ENCODE measurements around the gene CNOT8.

DNA sequence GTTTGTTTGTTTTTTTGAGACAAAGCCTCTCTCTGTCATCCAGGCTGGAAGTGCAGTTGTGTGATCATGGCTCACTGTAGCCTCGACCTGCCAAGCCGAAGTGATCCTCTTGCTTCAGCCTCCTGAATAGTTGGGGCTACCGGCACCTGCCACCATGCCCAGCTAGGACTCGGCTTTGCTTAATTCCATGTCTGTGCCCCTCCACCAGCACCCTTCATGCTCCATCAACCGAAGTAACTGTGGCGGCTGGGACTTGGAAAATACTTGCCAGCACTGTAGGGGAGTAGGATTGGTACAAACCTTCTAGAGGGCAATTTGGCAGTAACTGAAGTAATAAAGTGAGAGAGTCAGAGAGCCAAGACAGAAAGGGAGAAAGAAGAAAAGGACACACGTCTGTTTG lies 27.0 kb upstream of the CNOT8 start:
- TF ChIP-seq, protein P1, sequence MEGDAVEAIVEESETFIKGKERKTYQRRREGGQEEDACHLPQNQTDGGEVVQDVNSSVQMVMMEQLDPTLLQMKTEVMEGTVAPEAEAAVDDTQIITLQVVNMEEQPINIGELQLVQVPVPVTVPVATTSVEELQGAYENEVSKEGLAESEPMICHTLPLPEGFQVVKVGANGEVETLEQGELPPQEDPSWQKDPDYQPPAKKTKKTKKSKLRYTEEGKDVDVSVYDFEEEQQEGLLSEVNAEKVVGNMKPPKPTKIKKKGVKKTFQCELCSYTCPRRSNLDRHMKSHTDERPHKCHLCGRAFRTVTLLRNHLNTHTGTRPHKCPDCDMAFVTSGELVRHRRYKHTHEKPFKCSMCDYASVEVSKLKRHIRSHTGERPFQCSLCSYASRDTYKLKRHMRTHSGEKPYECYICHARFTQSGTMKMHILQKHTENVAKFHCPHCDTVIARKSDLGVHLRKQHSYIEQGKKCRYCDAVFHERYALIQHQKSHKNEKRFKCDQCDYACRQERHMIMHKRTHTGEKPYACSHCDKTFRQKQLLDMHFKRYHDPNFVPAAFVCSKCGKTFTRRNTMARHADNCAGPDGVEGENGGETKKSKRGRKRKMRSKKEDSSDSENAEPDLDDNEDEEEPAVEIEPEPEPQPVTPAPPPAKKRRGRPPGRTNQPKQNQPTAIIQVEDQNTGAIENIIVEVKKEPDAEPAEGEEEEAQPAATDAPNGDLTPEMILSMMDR (IDR thresholded peaks at IDR 0.05; ENCODE audit: poor library complexity, severe bottlenecking), result no peak
- no peak for TF ChIP-seq POLR2AphosphoS5 (IDR thresholded peaks at IDR 0.05)
- no peak for TF ChIP-seq EP300 (conservative IDR thresholded peaks at IDR 0.05; ENCODE audit: poor library complexity, severe bottlenecking)
- no peak for TF ChIP-seq EZH2 (IDR thresholded peaks at IDR 0.05; ENCODE audit: borderline replicate concordance, insufficient read depth, low read length, poor library complexity, severe bottlenecking)
- TF ChIP-seq TAF1 (IDR thresholded peaks at IDR 0.05; ENCODE audit: low read depth), result no peak
- TF ChIP-seq SMC3 (conservative IDR thresholded peaks at IDR 0.05; ENCODE audit: poor library complexity), result no peak
- TF ChIP-seq, protein P2, sequence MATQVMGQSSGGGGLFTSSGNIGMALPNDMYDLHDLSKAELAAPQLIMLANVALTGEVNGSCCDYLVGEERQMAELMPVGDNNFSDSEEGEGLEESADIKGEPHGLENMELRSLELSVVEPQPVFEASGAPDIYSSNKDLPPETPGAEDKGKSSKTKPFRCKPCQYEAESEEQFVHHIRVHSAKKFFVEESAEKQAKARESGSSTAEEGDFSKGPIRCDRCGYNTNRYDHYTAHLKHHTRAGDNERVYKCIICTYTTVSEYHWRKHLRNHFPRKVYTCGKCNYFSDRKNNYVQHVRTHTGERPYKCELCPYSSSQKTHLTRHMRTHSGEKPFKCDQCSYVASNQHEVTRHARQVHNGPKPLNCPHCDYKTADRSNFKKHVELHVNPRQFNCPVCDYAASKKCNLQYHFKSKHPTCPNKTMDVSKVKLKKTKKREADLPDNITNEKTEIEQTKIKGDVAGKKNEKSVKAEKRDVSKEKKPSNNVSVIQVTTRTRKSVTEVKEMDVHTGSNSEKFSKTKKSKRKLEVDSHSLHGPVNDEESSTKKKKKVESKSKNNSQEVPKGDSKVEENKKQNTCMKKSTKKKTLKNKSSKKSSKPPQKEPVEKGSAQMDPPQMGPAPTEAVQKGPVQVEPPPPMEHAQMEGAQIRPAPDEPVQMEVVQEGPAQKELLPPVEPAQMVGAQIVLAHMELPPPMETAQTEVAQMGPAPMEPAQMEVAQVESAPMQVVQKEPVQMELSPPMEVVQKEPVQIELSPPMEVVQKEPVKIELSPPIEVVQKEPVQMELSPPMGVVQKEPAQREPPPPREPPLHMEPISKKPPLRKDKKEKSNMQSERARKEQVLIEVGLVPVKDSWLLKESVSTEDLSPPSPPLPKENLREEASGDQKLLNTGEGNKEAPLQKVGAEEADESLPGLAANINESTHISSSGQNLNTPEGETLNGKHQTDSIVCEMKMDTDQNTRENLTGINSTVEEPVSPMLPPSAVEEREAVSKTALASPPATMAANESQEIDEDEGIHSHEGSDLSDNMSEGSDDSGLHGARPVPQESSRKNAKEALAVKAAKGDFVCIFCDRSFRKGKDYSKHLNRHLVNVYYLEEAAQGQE (IDR thresholded peaks at IDR 0.05; ENCODE audit: borderline replicate concordance), result no peak
